GM12864 (cell line): Measurements from ENCODE around the gene GSG1L.

Source experiments
- DNase-seq: peaks from one replicate; pipeline ENCODE4 v3.0.0-alpha.2; 2011; ENCODE audit warnings: low read depth
- H3K4me3 ChIP-seq: 2 replicates; pipeline ENCODE4 v1.5.1; 2011; ENCODE audit warnings: mild to moderate bottlenecking, low read depth, low read length, control low read depth
- TF ChIP-seq, protein P1 (sequence below): IDR thresholded peaks from 2 replicates; pipeline ENCODE4 v1.5.1; 2011; ENCODE audit warnings: low read depth, mild to moderate bottlenecking, moderate library complexity, low read length, control low read depth, inconsistent platforms; ENCODE audit errors: missing control alignments

GSG1L gene

DNA sequence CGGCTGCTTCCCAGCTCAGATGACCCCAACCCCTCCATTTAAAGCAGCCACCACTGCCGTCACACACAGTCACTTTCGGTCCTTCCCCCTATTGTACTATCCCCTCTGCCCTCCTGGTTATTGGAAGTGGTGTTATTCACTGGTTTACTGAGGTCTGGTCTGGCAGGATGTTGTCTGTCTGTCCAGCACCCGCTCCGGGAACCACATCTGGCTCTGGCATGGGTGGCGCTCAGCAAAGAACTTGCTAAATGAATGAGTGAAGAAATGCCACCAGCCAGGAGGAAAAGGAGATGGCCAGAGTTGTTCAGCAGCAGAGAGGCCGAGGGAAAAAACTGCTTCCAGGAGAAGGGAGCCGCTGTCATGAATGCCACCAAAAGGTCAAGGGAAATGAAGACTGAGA is 161.6 kb downstream of the GSG1L start:
- TF ChIP-seq, protein P1, sequence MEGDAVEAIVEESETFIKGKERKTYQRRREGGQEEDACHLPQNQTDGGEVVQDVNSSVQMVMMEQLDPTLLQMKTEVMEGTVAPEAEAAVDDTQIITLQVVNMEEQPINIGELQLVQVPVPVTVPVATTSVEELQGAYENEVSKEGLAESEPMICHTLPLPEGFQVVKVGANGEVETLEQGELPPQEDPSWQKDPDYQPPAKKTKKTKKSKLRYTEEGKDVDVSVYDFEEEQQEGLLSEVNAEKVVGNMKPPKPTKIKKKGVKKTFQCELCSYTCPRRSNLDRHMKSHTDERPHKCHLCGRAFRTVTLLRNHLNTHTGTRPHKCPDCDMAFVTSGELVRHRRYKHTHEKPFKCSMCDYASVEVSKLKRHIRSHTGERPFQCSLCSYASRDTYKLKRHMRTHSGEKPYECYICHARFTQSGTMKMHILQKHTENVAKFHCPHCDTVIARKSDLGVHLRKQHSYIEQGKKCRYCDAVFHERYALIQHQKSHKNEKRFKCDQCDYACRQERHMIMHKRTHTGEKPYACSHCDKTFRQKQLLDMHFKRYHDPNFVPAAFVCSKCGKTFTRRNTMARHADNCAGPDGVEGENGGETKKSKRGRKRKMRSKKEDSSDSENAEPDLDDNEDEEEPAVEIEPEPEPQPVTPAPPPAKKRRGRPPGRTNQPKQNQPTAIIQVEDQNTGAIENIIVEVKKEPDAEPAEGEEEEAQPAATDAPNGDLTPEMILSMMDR = no peak
- H3K4me3 ChIP-seq = no peak overlapping the region
- no peak for DNase-seq

DNA sequence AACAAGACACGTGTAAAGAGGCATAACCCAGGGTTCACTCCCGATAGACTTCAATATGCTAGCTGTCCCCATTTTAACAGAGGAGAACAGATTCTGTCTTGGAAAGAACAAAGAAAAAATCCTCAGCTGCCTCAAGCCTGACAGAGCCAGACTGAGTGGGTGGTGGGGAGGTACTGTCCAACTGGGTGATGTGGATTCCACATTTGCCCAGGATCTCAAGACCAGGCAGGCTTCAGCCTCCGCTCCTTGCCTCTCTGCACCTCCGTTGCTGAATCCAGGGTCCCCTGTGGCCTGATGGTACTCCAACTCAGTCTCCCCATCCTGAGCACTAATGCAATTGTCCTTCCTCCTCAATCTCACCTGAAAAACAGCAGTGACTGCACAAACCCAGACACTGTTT is 163.8 kb downstream of the GSG1L start:
- no peak for DNase-seq
- TF ChIP-seq, protein P1 = no peak
- no peak overlapping the region for H3K4me3 ChIP-seq

DNA sequence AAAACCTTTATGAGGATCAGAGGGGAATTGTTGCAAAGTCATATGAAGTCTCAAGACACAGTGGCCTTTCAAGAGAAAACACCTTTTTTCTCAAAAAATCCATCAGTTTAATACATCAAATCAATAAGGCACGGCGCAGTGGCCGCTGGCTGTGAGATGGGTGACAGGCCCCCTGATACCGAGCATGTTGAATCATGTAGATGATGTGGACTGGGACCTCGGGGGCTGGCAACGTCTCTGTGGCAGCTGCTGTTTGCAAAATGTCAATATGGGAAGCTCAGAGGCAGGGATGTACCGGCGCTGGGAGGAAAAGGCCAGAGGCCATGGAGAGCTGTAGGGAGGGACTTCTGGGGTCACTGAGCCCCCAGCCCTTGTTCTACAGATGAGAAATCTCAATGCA is 169.1 kb downstream of the GSG1L start:
- TF ChIP-seq, protein P1 = no peak
- DNase-seq = no peak
- H3K4me3 ChIP-seq = no peak overlapping the region

DNA sequence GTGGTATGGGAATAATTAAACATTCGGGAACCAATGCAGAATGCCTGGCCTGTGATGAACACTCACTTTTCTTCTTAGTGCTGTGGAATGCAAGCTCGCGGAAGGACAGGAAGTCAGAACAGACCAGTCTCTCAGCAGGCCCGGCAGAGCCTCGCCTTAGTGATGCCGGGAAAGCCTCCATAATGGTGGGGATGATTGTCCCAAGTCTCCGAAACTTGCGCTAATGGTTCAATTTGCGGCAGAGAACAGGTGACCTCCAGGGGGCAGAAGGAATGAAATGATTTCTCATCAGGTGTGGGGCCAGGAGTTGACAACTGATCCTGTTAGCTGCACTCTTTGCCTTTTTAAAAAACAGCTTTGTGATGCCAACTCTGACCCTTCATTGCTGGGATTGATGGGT is 170.6 kb downstream of the GSG1L start:
- DNase-seq = no peak
- no peak overlapping the region for H3K4me3 ChIP-seq
- TF ChIP-seq, protein P1 = no peak

DNA sequence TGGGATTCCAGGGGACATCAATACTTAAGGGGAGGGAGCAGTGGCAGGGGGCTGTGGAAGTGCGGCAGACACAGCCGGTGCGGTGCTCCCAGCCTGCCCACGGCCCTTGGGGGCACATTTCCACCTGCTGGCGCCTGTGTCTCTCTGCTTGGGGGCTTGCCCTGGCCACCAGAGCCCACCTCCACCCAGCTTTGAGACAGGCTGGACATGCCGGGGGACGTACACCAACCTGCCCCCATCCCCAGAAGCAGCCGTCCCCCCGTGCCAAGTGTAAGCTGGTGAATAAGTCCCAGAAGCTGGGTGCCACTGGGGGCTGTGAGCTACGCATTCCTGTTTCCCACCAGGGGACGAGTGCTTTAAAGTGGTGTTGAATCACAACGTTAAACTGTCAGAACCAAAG is 172.6 kb downstream of the GSG1L start:
- H3K4me3 ChIP-seq = no peak overlapping the region
- no peak for DNase-seq
- TF ChIP-seq, protein P1 = no peak

DNA sequence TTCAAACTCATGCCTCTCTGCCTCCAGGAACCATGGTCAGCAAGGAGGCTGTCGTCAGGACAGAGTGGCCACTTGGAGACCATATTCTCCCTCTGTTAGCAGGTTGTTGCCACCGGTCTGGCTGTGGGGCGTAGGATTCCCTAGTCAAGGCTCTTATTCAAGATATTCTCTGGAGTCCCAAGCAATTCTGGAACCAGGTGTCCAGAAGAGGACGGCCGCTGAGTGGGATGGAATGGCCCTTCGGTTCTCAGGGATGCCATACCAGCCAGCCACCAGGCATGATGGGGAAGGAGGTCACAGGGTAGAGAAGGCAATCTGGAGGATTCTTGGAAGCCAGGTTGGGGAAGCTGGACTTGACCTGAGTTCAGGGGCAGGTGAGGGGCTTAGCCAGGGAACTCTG is 173.5 kb downstream of the GSG1L start:
- no peak overlapping the region for H3K4me3 ChIP-seq
- TF ChIP-seq, protein P1 = no peak
- no peak for DNase-seq

DNA sequence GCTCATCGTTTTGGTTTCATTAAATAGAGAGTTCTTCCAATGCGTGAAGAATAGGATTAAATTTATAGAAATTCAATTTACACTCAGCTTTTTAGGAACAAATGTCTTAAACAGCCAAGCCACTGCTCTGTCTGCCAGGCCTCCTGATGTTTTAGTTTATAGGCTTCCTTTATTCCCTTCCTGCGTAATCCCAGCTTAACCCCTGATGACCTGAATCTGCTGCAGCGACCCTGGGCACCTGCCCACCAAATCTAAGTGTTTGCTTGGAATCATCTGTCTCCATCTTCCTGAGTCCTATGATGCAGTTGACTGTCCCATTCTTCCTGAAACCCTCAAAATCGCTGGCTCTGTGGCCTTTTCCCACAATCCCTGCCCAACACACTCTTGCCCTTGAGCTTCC is 179.9 kb downstream of the GSG1L start:
- H3K4me3 ChIP-seq = no peak overlapping the region
- DNase-seq = no peak
- TF ChIP-seq, protein P1 = no peak
